Ascending aorta (tissue), 2 donors: ENCODE results near the gene TRPM3. TPM values are rescaled to one million over a fixed set of nuclear protein-coding genes. Genes with fewer than 3 reads are reported as not detected.
A peak's percentile ranks its signal among the peaks of the same experiment; 100 is the strongest.

Experiments
- DNase-seq, 2 donors: peaks; one replicate each; pipeline ENCODE4 v3.0.0-alpha.2; 2019; ENCODE audit warnings: low spot score in 2 of 2
- H3K27ac ChIP-seq, 2 donors: fragments of 200-600 bp; sonication (generic); one replicate each; pipeline ENCODE4 v1.5.1; 2016 to 2017; ENCODE audit warnings: mild to moderate bottlenecking in 1 of 2
- H3K27me3 ChIP-seq: fragments of 200-600 bp; sonication (generic); one replicate; pipeline ENCODE4 v1.5.1; 2017
- H3K36me3 ChIP-seq, 2 donors: fragments of 200-600 bp; sonication (generic); one replicate each; pipeline ENCODE4 v1.5.1; 2016
- H3K4me1 ChIP-seq, 2 donors: fragments of 200-600 bp; sonication (generic); one replicate each; pipeline ENCODE4 v1.5.1; 2016 to 2017; ENCODE audit warnings: mild to moderate bottlenecking in 1 of 2
- H3K4me3 ChIP-seq, 2 donors: fragments of 200-600 bp; sonication (generic); one replicate each; pipeline ENCODE4 v1.5.1; 2016 to 2017; ENCODE audit warnings: mild to moderate bottlenecking in 1 of 2
- H3K9me3 ChIP-seq, 2 donors: fragments of 200-600 bp; sonication (generic); one replicate each; pipeline ENCODE4 v1.5.1; 2016
- intact Hi-C: fragments of 100-400 bp; cut with DNase I; formaldehyde crosslinking; loops from one replicate; pipeline ENCODE4 v1.15.1; 2023
- total RNA-seq: library from RNA; depleted of rRNA; stranded (reverse); fragments of >200 nt; gene quantifications from one replicate; pipeline ENCODE4 v1.1.0, GENCODE V29; 2016
- TF ChIP-seq, protein P1 (sequence below), 3 experiments: fragments of 200-600 bp in 2 of 3; fragments of 450-650 bp in 1 of 3; sonication (generic) in 2 of 3; IDR thresholded peaks; one replicate each; pipeline ENCODE4 v1.5.1; 2016 to 2019; ENCODE audit warnings: antibody characterized with exemption in 3 of 3, mild to moderate bottlenecking in 1 of 3, moderate library complexity in 1 of 3

Gene TRPM3
- total RNA-seq, 1 donor from 2014 or later = 3.3 TPM

DNA sequence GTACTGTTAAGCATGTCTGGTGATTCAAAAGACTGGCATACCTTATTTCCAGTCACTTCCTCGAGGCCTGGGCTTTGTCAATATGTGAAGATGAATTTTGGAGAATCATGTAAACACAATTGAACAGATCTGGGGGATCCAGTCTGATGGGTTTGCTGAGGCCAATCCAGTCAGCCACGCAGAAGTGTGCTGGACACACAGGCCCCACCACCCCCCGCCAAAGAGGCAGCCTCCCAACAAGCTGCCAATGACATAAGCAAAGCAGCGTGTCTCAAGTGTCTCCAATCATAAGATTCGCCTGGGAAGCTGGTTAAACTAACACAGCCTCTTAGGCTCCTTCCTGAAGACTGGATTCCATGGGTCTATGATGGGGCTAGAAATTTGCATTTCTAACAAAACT, 514.1 kb downstream of the TRPM3 start:
- no peaks in the 10 kb centered on the region for H3K36me3 ChIP-seq
- no peak for DNase-seq
- peaks cover 0 to 4% of the 10 kb centered on the region in 2 donors for H3K4me1 ChIP-seq
- H3K9me3 ChIP-seq = no peaks in the 10 kb centered on the region
- intact Hi-C loops = no loop called here
- TF ChIP-seq, protein P1, sequence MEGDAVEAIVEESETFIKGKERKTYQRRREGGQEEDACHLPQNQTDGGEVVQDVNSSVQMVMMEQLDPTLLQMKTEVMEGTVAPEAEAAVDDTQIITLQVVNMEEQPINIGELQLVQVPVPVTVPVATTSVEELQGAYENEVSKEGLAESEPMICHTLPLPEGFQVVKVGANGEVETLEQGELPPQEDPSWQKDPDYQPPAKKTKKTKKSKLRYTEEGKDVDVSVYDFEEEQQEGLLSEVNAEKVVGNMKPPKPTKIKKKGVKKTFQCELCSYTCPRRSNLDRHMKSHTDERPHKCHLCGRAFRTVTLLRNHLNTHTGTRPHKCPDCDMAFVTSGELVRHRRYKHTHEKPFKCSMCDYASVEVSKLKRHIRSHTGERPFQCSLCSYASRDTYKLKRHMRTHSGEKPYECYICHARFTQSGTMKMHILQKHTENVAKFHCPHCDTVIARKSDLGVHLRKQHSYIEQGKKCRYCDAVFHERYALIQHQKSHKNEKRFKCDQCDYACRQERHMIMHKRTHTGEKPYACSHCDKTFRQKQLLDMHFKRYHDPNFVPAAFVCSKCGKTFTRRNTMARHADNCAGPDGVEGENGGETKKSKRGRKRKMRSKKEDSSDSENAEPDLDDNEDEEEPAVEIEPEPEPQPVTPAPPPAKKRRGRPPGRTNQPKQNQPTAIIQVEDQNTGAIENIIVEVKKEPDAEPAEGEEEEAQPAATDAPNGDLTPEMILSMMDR (IDR thresholded peaks at IDR 0.05) = no peak
- no peaks in the 10 kb centered on the region for H3K27me3 ChIP-seq
- H3K4me3 ChIP-seq = no peak overlapping the region
- H3K27ac ChIP-seq = no peak overlapping the region

DNA sequence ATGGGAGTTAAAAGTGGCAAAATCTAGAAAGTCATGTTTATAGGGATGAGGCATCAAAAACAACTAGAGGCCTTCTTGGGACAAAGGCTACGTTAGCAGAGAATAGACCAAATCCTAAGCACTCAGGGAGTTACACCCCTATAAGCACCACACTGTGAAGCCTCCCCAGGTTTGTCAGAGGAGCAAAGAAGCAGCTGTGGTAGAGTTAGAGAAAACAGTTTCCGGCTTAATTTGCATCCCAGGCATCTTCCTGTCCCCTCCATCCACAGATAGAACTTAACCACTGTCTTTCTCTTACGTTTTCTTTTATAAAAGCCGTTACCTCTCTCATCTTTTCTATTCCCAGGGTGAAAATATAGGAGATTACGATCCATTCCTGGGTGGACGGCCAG, 518.4 kb downstream of the TRPM3 start:
- no peak overlapping the region for H3K4me3 ChIP-seq

DNA sequence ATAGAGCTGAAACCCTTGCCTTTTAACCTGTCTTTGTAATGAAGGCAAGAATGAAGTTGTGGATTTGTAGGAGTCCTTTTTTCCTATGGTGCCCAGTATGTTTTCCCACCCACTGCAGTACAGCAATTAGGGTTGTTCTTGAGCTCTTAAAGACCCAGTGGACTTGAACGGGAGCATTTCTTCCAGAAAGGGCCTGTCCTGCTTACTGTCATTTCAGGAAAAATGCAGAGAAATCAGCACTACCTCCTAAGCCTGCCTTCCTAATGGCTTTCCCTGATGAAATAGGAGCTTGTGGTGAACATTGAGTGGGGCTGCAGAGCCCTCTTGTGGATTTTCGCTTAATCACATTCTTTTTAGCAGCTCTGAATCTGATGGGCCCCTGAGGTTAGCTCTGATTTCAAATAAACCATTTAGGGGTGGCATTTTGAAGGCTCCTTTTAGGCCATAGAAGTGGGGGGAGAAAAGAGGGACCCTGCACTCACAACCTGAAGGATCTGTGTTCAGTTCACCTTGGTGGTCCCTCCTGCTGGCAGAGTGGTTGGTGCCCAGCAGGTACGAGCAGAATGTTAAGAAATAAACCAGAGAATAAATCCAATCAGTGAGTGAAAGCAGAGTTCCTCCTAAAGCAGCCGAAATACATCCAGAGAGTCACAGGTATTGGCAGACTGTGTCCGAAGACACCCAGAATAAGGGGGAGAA, 519.0 kb downstream of the TRPM3 start:
- H3K4me3 ChIP-seq = peak overlapping the region in 1 of 2 donors; percentile 18
- H3K9me3 ChIP-seq = no peaks in the 10 kb centered on the region
- TF ChIP-seq, protein P1 (IDR thresholded peaks at IDR 0.05) = peak; percentile 70 to 84 (median 80)
- H3K27me3 ChIP-seq = no peaks in the 10 kb centered on the region
- peak overlapping the region; percentile 87 to 88 for H3K27ac ChIP-seq
- DNase-seq = peak in 1 of 2 donors; percentile 78
- peaks cover 0 to 21% of the 10 kb centered on the region in 2 donors for H3K4me1 ChIP-seq
- H3K36me3 ChIP-seq = no peaks in the 10 kb centered on the region
- intact Hi-C loops = loop anchor here (1.0 to 5.0 kb wide), 4 partner anchors 100 to 550 kb away; no protein-coding TSS in a partner anchor

More for the DNA sequence above, 518.4 kb downstream of the TRPM3 start:
- H3K36me3 ChIP-seq = no peaks in the 10 kb centered on the region
- no peaks in the 10 kb centered on the region for H3K9me3 ChIP-seq
- TF ChIP-seq, protein P1 (IDR thresholded peaks at IDR 0.05) = no peak
- no peaks in the 10 kb centered on the region for H3K27me3 ChIP-seq
- intact Hi-C loops = loop anchor here (2.0 to 5.0 kb wide), 3 partner anchors 101 to 551 kb away; no protein-coding TSS in a partner anchor
- DNase-seq = peak in 1 of 2 donors; percentile 12
- H3K27ac ChIP-seq = peak overlapping the region; percentile 87 to 88
- H3K4me1 ChIP-seq = peaks cover 0 to 21% of the 10 kb centered on the region in 2 donors

DNA sequence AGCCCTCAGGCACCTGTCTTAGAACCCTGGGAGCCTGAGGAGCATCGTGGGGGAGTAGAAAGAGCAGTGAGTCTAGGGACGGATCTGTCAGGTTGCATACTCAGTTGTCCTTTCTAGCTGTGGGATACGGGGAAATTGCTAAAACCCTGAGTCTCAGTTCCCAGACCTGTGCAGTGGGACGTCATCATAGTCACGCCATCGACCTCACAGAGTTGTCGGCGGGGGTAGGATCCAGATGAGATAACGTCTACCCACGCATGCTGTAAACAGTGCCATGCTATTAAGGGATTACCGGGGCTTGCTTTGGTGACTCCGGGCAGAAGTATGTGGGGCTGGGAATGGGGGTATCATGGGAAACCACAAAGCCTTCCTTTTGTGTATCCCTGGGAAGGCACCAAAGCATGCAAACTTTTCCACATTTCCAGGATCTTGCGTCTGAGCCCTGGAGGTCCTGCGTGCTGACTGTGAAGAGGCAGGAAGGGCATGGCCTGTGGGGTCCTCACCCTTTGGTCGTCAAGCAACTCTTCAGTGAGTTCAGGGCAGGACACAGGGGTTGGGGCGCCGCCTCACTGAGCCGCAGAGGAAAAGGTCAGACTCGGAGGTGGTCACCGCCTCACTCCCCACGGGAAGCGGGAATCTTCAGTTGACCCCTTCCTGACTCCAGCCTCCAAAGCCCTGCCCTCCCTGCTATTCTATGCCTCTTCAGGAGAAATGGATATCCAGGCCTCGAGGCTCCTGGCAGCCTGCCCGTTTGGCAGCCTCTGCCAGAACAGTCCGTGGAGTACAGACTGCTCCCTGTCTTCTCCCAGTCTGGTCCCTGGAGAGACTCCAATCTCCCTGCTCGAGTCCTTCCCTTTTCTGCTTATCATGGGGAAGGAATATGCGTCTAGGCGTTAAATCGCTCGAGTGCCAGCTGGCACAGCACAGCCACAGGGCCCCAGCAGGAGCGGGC, 520.1 kb downstream of the TRPM3 start:
- Histone ChIP-seq H3K4me3 (peak overlapping the region; percentile 21 to 34), H3K36me3 (no peaks in the 10 kb centered on the region), H3K27me3 (no peaks in the 10 kb centered on the region), H3K9me3 (no peaks in the 10 kb centered on the region), H3K27ac (peak overlapping the region; percentile 87 to 88), H3K4me1 (peaks cover 0 to 21% of the 10 kb centered on the region in 2 donors)
- intact Hi-C loops = loop anchor here (1.0 to 5.0 kb wide), 8 partner anchors 10 to 549 kb away; partner anchors contain the start of gene SMC5
- TF ChIP-seq, protein P1 (IDR thresholded peaks at IDR 0.05) = no peak
- peak; percentile 87 to 97 for DNase-seq

DNA sequence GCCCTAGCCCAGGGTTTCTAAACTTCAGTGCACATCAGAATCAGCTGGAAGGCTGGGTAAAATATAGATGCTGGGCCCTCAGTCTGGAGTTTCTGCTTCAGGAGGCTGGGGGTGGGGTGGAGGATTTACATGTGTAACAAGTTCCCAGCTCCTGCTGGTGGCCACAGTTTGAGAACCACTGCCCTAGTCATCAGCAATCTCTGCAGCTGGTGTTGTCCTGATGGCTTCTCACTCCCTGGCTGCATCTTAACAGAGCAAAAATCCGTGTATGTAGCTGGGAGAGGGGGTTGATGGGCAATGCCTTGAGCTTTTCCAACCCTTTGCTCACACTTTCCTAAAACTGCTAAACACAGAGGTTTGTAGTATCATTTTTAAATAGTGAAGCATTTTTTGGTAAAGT, 520.9 kb downstream of the TRPM3 start:
- peak overlapping the region in 1 of 2 donors; percentile 21 for H3K4me3 ChIP-seq
- H3K4me1 ChIP-seq = peaks cover 0 to 21% of the 10 kb centered on the region in 2 donors
- H3K9me3 ChIP-seq = no peaks in the 10 kb centered on the region
- no peaks in the 10 kb centered on the region for H3K36me3 ChIP-seq
- peak in 1 of 2 donors; percentile 79 for DNase-seq
- H3K27me3 ChIP-seq = no peaks in the 10 kb centered on the region
- intact Hi-C loops = loop anchor here (1.0 to 5.0 kb wide), 4 partner anchors 9 to 548 kb away; partner anchors contain the start of gene SMC5
- TF ChIP-seq, protein P1 (IDR thresholded peaks at IDR 0.05) = peak in 1 of 3 experiments; percentile 18
- H3K27ac ChIP-seq = peak overlapping the region; percentile 87 to 88
